NB4 (cell line): ENCODE data around the gene FAHD1.
"Not testable (repeated sequence)": the region's sequence is repeated elsewhere in the genome, so short reads cannot be mapped to it uniquely, and the experiment has no call there.

Source experiments
- DNase-seq: peaks from one replicate; pipeline ENCODE4 v3.0.0; 2010; ENCODE audit warnings: low read depth
- H3K4me3 ChIP-seq: one replicate; pipeline ENCODE4 v1.5.1; 2011; ENCODE audit warnings: mild to moderate bottlenecking, low read depth, low read length, moderate library complexity
- CTCF ChIP-seq: IDR thresholded peaks from one replicate; pipeline ENCODE4 v1.5.1; 2012; ENCODE audit warnings: low read depth, low read length
- MAX ChIP-seq: IDR thresholded peaks from 2 replicates; pipeline ENCODE4 v1.6.1; 2011; ENCODE audit warnings: low read depth, low read length
- MYC ChIP-seq: IDR thresholded peaks from 2 replicates; pipeline ENCODE4 v1.6.1; 2011; ENCODE audit warnings: low read depth, low read length
- POLR2A ChIP-seq: IDR thresholded peaks from 2 replicates; pipeline ENCODE4 v1.6.1; 2011; ENCODE audit warnings: mild to moderate bottlenecking; ENCODE audit not compliant: insufficient read length; ENCODE audit errors: extremely low read depth

Gene FAHD1

GRCh38 chr16:1865902-1866690, 39.1 kb downstream of the FAHD1 start:
- no peak for DNase-seq
- TF ChIP-seq MYC (no peak), MAX (no peak), CTCF (no peak)
- H3K4me3 ChIP-seq: no peak overlapping the region

GRCh38 chr16:1870365-1871082, 43.5 kb downstream of the FAHD1 start:
- H3K4me3 ChIP-seq: no peak overlapping the region
- no peak for DNase-seq
- TF ChIP-seq MYC: no peak
- TF ChIP-seq MAX: no peak
- TF ChIP-seq CTCF: no peak
- TF ChIP-seq POLR2A: no peak

- no peak within 1 kb of the TSS for H3K4me3 ChIP-seq
- DNase-seq: no peak
- TF ChIP-seq MYC: no peak
- TF ChIP-seq CTCF: no peak
- TF ChIP-seq POLR2A: no peak
- no peak for TF ChIP-seq MAX
Observed at GRCh38 chr16:1871974-1872635, 45.1 kb downstream of the FAHD1 start, which contains the start of gene MEIOB. MEIOB (minus strand) TSS chr16:1872164; CDS start chr16:1868175, 3,989 bp downstream.

- TF ChIP-seq MAX (no peak), CTCF (no peak), MYC (no peak), POLR2A (no peak)
- DNase-seq: no peak
- H3K4me3 ChIP-seq: no peak overlapping the region
Observed at GRCh38 chr16:1874854-1875253, 47.8 kb downstream of the FAHD1 start.

GRCh38 chr16:1876066-1876465, 49.1 kb downstream of the FAHD1 start:
- not testable (repeated sequence) for H3K4me3 ChIP-seq, DNase-seq

DNA sequence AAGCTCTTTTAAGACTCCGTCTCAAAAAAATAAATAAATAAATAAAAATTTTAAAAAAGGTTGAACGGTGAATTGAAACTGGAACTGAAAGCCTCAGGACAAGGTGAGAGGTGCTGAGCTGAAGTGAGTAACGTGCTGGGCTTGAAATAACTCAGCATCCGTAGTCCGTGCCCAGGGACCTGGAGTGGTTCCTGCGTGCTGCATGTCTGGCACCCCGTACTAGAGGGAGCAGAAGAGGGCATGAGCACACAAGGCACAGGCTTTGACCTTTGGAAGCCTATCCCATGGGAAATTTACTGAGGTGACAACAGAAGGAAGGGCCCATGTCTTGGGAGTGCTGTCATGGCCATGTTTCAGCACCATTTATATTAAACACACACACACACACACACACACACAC, 49.5 kb downstream of the FAHD1 start:
- no peak overlapping the region for H3K4me3 ChIP-seq
- TF ChIP-seq CTCF: no peak
- no peak for TF ChIP-seq MAX
- no peak for TF ChIP-seq POLR2A
- no peak for TF ChIP-seq MYC
- no peak for DNase-seq
